Uterus (tissue), 2 donors: Measurements from ENCODE around the gene CCDC57.

Experiments
- POLR2A ChIP-seq, 2 donors: fragments of 450-650 bp; IDR thresholded peaks; one replicate each; pipeline ENCODE4 v1.6.1; 2016; ENCODE audit warnings: antibody characterized with exemption in 2 of 2, mild to moderate bottlenecking in 1 of 2, moderate library complexity in 1 of 2
- TF ChIP-seq, protein P1 (sequence below), 4 experiments: fragments of 200-600 bp in 2 of 4; fragments of 450-650 bp in 2 of 4; sonication (generic) in 2 of 4; IDR thresholded peaks; one replicate each; pipeline ENCODE4 v1.5.1; 2016 to 2019; ENCODE audit warnings: antibody characterized with exemption in 4 of 4, mild to moderate bottlenecking in 2 of 4, moderate library complexity in 1 of 4

DNA sequence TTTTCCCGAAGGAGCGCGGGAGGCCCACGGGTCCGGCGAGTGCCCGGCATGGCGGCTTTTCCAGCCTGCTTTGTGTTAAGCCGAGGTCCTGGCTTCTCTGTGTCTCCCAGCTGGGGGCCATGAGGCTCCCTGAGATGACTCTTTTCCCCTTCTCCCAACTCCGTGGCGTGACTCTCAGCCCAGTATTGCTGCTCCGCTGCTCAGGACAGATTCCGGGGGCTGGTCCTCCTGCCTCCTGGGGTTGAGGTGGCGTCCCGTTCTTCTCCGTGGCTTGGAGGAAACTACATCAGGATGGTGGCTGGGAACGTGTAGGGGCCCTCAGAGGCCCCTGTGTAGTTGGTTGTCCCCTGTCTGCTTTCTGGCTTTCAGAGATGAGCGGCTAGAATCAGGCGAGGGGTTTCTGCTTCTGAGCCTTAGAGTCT lies 160.0 kb downstream of the CCDC57 start:
- TF ChIP-seq, protein P1, sequence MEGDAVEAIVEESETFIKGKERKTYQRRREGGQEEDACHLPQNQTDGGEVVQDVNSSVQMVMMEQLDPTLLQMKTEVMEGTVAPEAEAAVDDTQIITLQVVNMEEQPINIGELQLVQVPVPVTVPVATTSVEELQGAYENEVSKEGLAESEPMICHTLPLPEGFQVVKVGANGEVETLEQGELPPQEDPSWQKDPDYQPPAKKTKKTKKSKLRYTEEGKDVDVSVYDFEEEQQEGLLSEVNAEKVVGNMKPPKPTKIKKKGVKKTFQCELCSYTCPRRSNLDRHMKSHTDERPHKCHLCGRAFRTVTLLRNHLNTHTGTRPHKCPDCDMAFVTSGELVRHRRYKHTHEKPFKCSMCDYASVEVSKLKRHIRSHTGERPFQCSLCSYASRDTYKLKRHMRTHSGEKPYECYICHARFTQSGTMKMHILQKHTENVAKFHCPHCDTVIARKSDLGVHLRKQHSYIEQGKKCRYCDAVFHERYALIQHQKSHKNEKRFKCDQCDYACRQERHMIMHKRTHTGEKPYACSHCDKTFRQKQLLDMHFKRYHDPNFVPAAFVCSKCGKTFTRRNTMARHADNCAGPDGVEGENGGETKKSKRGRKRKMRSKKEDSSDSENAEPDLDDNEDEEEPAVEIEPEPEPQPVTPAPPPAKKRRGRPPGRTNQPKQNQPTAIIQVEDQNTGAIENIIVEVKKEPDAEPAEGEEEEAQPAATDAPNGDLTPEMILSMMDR (IDR thresholded peaks at IDR 0.05) = no peak
- no peak for TF ChIP-seq POLR2A (IDR thresholded peaks at IDR 0.05)
